PFSK-1 (cell line): Measurements from ENCODE around the gene USP34.

ENCODE experiments used
- FOXP2 ChIP-seq: optimal IDR thresholded peaks from 2 replicates; pipeline ENCODE3; 2011; ENCODE audit warnings: borderline replicate concordance, control low read depth, inconsistent platforms; ENCODE audit not compliant: insufficient read depth; ENCODE audit errors: extremely low read length, extremely low read depth
- POLR2AphosphoS5 ChIP-seq: IDR thresholded peaks from 2 replicates; pipeline ENCODE4 v1.6.1; 2012; ENCODE audit warnings: low read depth, mild to moderate bottlenecking, control low read depth, low read length, moderate library complexity
- REST ChIP-seq, 2 experiments: IDR thresholded peaks; 2 replicates each; pipeline versions ENCODE4 v1.6.1 to v1.8.0; 2011 to 2012; ENCODE audit warnings: low read depth in 2 of 2, low read length in 2 of 2, control low read depth in 1 of 2, inconsistent platforms in 1 of 2, mild to moderate bottlenecking in 1 of 2, moderate library complexity in 1 of 2; ENCODE audit not compliant: insufficient read depth in 1 of 2
- SIN3A ChIP-seq: IDR thresholded peaks from 2 replicates; pipeline ENCODE4 v1.6.1; 2012; ENCODE audit warnings: mild to moderate bottlenecking, low read length, moderate library complexity, borderline replicate concordance; ENCODE audit not compliant: insufficient read depth
- TAF1 ChIP-seq: IDR thresholded peaks from 2 replicates; pipeline ENCODE4 v1.6.1; 2012; ENCODE audit warnings: low read length, control low read depth, borderline replicate concordance; ENCODE audit not compliant: insufficient read depth

The USP34 gene

DNA sequence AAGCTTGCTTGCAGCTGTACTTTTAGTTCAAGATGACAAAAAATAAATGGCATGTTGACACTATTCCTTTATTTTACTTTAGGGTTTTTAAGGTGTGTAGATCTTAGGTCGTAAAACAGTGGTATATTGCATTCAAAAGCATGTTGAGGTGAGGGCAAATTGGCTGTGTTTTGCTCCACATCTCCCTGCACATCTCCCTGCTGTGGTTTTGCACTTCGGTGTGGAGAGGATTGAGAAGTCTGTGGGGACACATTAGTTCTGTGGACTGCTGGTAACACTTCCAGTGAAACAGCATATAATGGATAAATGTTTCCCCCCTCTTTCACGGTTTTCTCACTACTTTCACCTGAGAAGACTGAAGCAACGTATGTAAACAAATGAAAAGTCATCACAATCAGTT, 283.8 kb downstream of the USP34 start:
- TF ChIP-seq TAF1 (no peak), POLR2AphosphoS5 (no peak), FOXP2 (no peak), SIN3A (no peak), REST (IDR thresholded peaks at IDR 0.05; ENCODE audit: insufficient read depth in 1 of 2, low read depth in 2 of 2, low read length in 2 of 2) (no peak)

GRCh38 chr2:61185231-61185728, 285.6 kb downstream of the USP34 start:
- no peak for TF ChIP-seq POLR2AphosphoS5
- no peak for TF ChIP-seq SIN3A

DNA sequence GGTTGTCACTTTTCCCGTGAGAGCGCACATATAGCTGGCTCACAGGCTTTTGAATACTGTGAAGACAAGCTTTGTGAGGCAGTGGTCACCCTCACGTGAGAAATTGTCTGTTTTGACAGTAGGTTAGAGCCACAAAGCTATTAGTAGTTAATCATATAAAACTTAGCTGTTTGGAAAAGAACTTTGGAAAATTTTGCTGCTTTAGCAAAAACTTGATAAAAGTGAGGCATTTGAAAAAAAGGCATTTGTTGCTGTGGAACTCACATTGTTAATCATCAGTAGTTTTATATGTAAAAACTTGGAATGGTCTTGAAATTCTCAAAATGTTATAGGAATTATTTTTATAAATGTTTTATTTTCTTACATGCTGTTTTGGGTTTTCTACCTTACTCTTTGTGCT, 286.6 kb downstream of the USP34 start:
- no peak for TF ChIP-seq POLR2AphosphoS5
- TF ChIP-seq TAF1, result no peak
- no peak for TF ChIP-seq FOXP2
- no peak for TF ChIP-seq SIN3A
- TF ChIP-seq REST (IDR thresholded peaks at IDR 0.05; ENCODE audit: insufficient read depth in 1 of 2, low read depth in 2 of 2, low read length in 2 of 2), result no peak

DNA sequence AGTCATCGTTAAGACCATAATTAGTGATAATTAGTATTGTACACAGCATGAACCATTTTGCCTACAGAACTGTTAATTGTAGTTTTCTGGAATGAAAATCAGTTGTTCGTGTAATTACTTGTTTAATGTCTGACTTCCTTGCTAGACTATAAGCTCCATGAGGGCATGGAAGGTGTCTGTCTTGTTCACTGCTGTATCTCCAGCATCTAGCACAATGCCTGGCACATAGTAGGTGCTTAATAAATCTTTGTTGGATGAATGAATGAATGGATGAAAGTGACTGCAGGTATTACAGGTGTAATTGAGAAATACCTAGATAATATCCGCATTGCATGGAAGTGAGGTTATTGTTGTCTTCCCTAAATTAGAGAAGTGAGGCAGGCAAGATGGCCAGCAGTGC, 287.1 kb downstream of the USP34 start:
- TF ChIP-seq REST (IDR thresholded peaks at IDR 0.05; ENCODE audit: insufficient read depth in 1 of 2, low read depth in 2 of 2, low read length in 2 of 2), result no peak
- no peak for TF ChIP-seq SIN3A
- no peak for TF ChIP-seq POLR2AphosphoS5
- no peak for TF ChIP-seq FOXP2
- no peak for TF ChIP-seq TAF1

DNA sequence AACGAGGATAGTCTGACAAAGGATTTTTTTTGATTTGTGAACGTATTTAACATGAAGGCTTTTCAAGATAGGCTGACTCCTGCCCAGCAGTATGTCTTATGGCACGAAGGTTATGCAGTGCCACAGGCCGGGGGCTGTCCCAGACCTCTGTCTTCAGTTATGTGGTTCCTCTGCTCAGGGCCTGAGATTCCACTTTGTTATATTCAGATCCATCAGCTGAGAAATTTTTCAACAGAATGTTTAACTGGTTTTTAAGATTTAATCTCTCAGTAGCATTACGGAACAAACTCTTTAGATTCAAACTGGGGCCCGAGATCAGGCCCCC, 288.9 kb downstream of the USP34 start:
- no peak for TF ChIP-seq SIN3A
- TF ChIP-seq FOXP2, result no peak
- TF ChIP-seq REST (IDR thresholded peaks at IDR 0.05; ENCODE audit: insufficient read depth in 1 of 2, low read depth in 2 of 2, low read length in 2 of 2), result no peak
- TF ChIP-seq POLR2AphosphoS5, result no peak
- no peak for TF ChIP-seq TAF1
